PFSK-1 (cell line): ENCODE results near the gene SH3BGR.

Experiments used
- FOXP2 ChIP-seq: optimal IDR thresholded peaks from 2 replicates; pipeline ENCODE3; 2011; ENCODE audit warnings: borderline replicate concordance, control low read depth, inconsistent platforms; ENCODE audit not compliant: insufficient read depth; ENCODE audit errors: extremely low read length, extremely low read depth
- POLR2AphosphoS5 ChIP-seq: IDR thresholded peaks from 2 replicates; pipeline ENCODE4 v1.6.1; 2012; ENCODE audit warnings: low read depth, mild to moderate bottlenecking, control low read depth, low read length, moderate library complexity
- REST ChIP-seq, 2 experiments: IDR thresholded peaks; 2 replicates each; pipeline versions ENCODE4 v1.6.1 to v1.8.0; 2011 to 2012; ENCODE audit warnings: low read depth in 2 of 2, low read length in 2 of 2, control low read depth in 1 of 2, inconsistent platforms in 1 of 2, mild to moderate bottlenecking in 1 of 2, moderate library complexity in 1 of 2; ENCODE audit not compliant: insufficient read depth in 1 of 2
- SIN3A ChIP-seq: IDR thresholded peaks from 2 replicates; pipeline ENCODE4 v1.6.1; 2012; ENCODE audit warnings: mild to moderate bottlenecking, low read length, moderate library complexity, borderline replicate concordance; ENCODE audit not compliant: insufficient read depth
- TAF1 ChIP-seq: IDR thresholded peaks from 2 replicates; pipeline ENCODE4 v1.6.1; 2012; ENCODE audit warnings: low read length, control low read depth, borderline replicate concordance; ENCODE audit not compliant: insufficient read depth

Gene SH3BGR

GRCh38 chr21:39559511-39559910 lies 107.7 kb downstream of the SH3BGR start:
- TF ChIP-seq SIN3A: no peak
- TF ChIP-seq REST (IDR thresholded peaks at IDR 0.05; ENCODE audit: insufficient read depth in 1 of 2, low read depth in 2 of 2, low read length in 2 of 2): no peak
- TF ChIP-seq FOXP2: no peak
- TF ChIP-seq POLR2AphosphoS5: no peak
- TF ChIP-seq TAF1: no peak

GRCh38 chr21:39561140-39561539 lies 109.4 kb downstream of the SH3BGR start:
- TF ChIP-seq POLR2AphosphoS5 (no peak), SIN3A (no peak), FOXP2 (no peak), REST (IDR thresholded peaks at IDR 0.05; ENCODE audit: insufficient read depth in 1 of 2, low read depth in 2 of 2, low read length in 2 of 2) (no peak), TAF1 (no peak)

GRCh38 chr21:39562791-39563770 lies 111.3 kb downstream of the SH3BGR start:
- TF ChIP-seq TAF1 (no peak), SIN3A (no peak), FOXP2 (no peak)

GRCh38 chr21:39564200-39564599 lies 112.4 kb downstream of the SH3BGR start:
- no peak for TF ChIP-seq FOXP2
- no peak for TF ChIP-seq POLR2AphosphoS5
- TF ChIP-seq REST (IDR thresholded peaks at IDR 0.05; ENCODE audit: insufficient read depth in 1 of 2, low read depth in 2 of 2, low read length in 2 of 2): no peak
- TF ChIP-seq TAF1: no peak
- TF ChIP-seq SIN3A: no peak
